Spleen (tissue), 11 donors: ENCODE measurements around the gene HSPB1. TPM values are rescaled to one million over a fixed set of nuclear protein-coding genes. Genes with fewer than 3 reads are reported as not detected.

ENCODE experiments used
- DNase-seq: peaks from one replicate; pipeline ENCODE4 v3.0.0-alpha.2; 2020
- H3K27ac ChIP-seq, 8 donors: fragments of 200-600 bp; sonication (generic) in 7 of 8; 1 replicate in 4 of 8; 2 replicates in 4 of 8; pipeline versions ENCODE4 v1.5.0 to v1.8.0; 2016 to 2021; ENCODE audit warnings: inconsistent platforms in 4 of 8, mild to moderate bottlenecking in 4 of 8, moderate library complexity in 1 of 8
- H3K27me3 ChIP-seq, 7 donors: fragments of 200-600 bp; sonication (generic) in 6 of 7; replicated peaks in 1 of 7; 1 replicate in 4 of 7; 2 replicates in 3 of 7; pipeline versions ENCODE4 v1.5.0 to v1.8.0; 2016 to 2021; ENCODE audit warnings: inconsistent platforms in 3 of 7, mild to moderate bottlenecking in 1 of 7
- H3K36me3 ChIP-seq, 6 donors: fragments of 200-600 bp; sonication (generic) in 5 of 6; 1 replicate in 4 of 6; 2 replicates in 2 of 6; pipeline versions ENCODE4 v1.5.0 to v1.8.0; 2016 to 2021; ENCODE audit warnings: inconsistent platforms in 2 of 6
- H3K4me1 ChIP-seq, 6 donors: fragments of 200-600 bp; sonication (generic) in 5 of 6; 1 replicate in 3 of 6; 2 replicates in 3 of 6; pipeline versions ENCODE4 v1.5.0 to v1.8.0; 2016 to 2021; ENCODE audit warnings: inconsistent platforms in 3 of 6
- H3K4me3 ChIP-seq, 8 donors: fragments of 200-600 bp; sonication (generic) in 7 of 8; 1 replicate in 4 of 8; 2 replicates in 4 of 8; pipeline versions ENCODE4 v1.5.0 to v1.8.0; 2016 to 2021; ENCODE audit warnings: inconsistent platforms in 4 of 8, mild to moderate bottlenecking in 4 of 8, moderate library complexity in 2 of 8
- H3K9me3 ChIP-seq, 8 donors: fragments of 200-600 bp; sonication (generic) in 7 of 8; 1 replicate in 4 of 8; 2 replicates in 4 of 8; pipeline versions ENCODE4 v1.5.0 to v1.8.0; 2016 to 2021; ENCODE audit warnings: inconsistent platforms in 4 of 8
- POLR2A ChIP-seq, 3 donors: fragments of 450-650 bp; IDR thresholded peaks; one replicate each; pipeline ENCODE4 v1.5.1; 2017; ENCODE audit warnings: antibody characterized with exemption in 3 of 3, mild to moderate bottlenecking in 1 of 3
- POLR2AphosphoS5 ChIP-seq, 3 donors: sonication (generic); formaldehyde crosslinking; IDR thresholded peaks; one replicate each; pipeline ENCODE4 v1.5.1; 2017; ENCODE audit warnings: antibody characterized with exemption in 3 of 3
- WGBS, 5 donors: extraction: QIAGEN DNeasy Blood & Tissue Kit in 3 of 5; methylation state at CpG; one replicate each; pipeline versions ENCODE4 v1.1.5 to v1.1.7; 2013 to 2018; 5-methylcytosine and 5-hydroxymethylcytosine counted together
- intact Hi-C: fragments of 100-400 bp; cut with DNase I; formaldehyde crosslinking; loops from one replicate; pipeline ENCODE4 v1.15.0; 2023; ENCODE audit warnings: low total_unique reads
- polyA plus RNA-seq, 3 donors: library from polyadenylated mRNA; stranded (reverse); fragments of 200-250 nt; gene quantifications; one replicate each; pipeline ENCODE4 v1.2.1, GENCODE V29; 2013
- total RNA-seq, 7 donors: library from RNA; depleted of rRNA in 3 of 7; stranded (reverse); fragments of >200 nt in 3 of 7; fragmentation: NEBNext Ultra II Directional in 4 of 7; extraction: Animal tissue kit (Norgen Biotek cat#: 25700) in 4 of 7; gene quantifications; one replicate each; pipeline versions ENCODE4 v1.1.0 to v1.2.1, GENCODE V29; 2016 to 2021
- TF ChIP-seq, protein P1 (sequence below), 11 experiments: fragments of 200-600 bp in 7 of 11; fragments of 450-650 bp in 4 of 11; sonication (generic) in 4 of 11; IDR thresholded peaks in 8 of 11; conservative IDR thresholded peaks in 3 of 11; 1 replicate in 7 of 11; 2 replicates in 4 of 11; pipeline versions ENCODE4 v1.4.0 to v1.8.0; 2016 to 2021; ENCODE audit warnings: antibody characterized with exemption in 11 of 11, inconsistent platforms in 4 of 11, mild to moderate bottlenecking in 1 of 11
- donor health status: healthy with polysubstance abuse.
- donor health status: DM: no; HTN: no; CAD: no; lungs with moderate emphysema.
- donor health status: DM: no; HTN: no; CAD: no.
- donor health status: Bipolar disorder and iron deficiency.
- donor health status: healthy.
- donor health status: DM: no; HTN: no; CAD: no.
- donor health status: DM: yes; HTN: yes; CAD: no.

The HSPB1 gene
- total and polyA plus RNA-seq, 10 donors: 56.5 to 227 (median 137) TPM

DNA sequence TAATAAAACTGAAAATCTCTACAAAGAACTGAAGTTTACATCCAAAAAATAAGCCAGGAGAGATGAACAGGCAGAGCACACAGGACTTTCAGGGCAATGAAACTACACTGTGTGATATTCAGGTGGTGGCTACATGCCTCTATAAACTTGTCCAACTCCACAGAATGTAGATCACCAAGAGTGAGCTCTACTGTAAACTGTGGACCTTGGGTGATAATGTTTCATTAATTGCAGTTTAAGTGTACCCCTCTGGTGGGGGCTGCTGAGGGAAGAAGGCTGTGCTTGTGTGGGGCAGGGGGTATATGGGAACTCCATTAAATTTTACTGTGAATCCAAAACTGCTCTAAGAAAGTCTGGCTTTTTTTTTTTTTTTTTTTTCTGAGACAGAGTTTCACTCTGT lies 33.6 kb downstream of the HSPB1 start:
- H3K27ac ChIP-seq: no peak overlapping the region
- no peak overlapping the region for H3K4me3 ChIP-seq
- H3K27me3 ChIP-seq: no peaks in the 10 kb centered on the region
- TF ChIP-seq, protein P1, sequence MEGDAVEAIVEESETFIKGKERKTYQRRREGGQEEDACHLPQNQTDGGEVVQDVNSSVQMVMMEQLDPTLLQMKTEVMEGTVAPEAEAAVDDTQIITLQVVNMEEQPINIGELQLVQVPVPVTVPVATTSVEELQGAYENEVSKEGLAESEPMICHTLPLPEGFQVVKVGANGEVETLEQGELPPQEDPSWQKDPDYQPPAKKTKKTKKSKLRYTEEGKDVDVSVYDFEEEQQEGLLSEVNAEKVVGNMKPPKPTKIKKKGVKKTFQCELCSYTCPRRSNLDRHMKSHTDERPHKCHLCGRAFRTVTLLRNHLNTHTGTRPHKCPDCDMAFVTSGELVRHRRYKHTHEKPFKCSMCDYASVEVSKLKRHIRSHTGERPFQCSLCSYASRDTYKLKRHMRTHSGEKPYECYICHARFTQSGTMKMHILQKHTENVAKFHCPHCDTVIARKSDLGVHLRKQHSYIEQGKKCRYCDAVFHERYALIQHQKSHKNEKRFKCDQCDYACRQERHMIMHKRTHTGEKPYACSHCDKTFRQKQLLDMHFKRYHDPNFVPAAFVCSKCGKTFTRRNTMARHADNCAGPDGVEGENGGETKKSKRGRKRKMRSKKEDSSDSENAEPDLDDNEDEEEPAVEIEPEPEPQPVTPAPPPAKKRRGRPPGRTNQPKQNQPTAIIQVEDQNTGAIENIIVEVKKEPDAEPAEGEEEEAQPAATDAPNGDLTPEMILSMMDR (IDR thresholded peaks at IDR 0.05 in 8 of 11, conservative IDR thresholded peaks at IDR 0.05 in 3 of 11): no peak
- TF ChIP-seq POLR2A (IDR thresholded peaks at IDR 0.05) (no peak), POLR2AphosphoS5 (IDR thresholded peaks at IDR 0.05) (no peak)
- peaks cover 0 to 59% (median 0%) of the 10 kb centered on the region in 6 donors for H3K36me3 ChIP-seq
- intact Hi-C loops: no loop called here
- DNase-seq: no peak
- peaks cover 29 to 96% (median 61%) of the 10 kb centered on the region in 6 donors for H3K4me1 ChIP-seq
- no peaks in the 10 kb centered on the region for H3K9me3 ChIP-seq

DNA sequence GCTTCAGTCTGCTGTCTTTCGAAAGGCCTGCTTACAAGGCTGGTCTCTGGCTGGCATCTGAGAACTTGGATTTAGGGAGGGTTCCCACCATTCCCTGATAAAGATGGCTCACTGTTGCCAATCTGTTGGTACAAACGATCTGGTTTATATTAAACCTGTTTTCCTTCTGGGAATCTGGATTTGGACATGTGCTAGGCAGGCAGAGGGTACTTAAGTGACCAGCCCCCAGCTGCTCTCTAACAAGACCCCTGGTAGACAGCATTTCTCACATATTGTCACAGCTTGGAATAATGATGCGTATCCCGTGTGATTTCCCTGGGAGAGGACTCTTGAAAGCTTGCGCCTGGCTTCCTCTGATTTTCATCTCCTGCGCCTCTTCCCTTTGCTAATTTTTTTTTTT lies 34.7 kb downstream of the HSPB1 start:
- intact Hi-C loops: no loop called here
- H3K36me3 ChIP-seq: peaks cover 0 to 63% (median 0%) of the 10 kb centered on the region in 6 donors
- DNase-seq: no peak
- no peaks in the 10 kb centered on the region for H3K9me3 ChIP-seq
- TF ChIP-seq POLR2AphosphoS5 (IDR thresholded peaks at IDR 0.05) (no peak), POLR2A (IDR thresholded peaks at IDR 0.05) (no peak)
- TF ChIP-seq, protein P1 (IDR thresholded peaks at IDR 0.05 in 8 of 11, conservative IDR thresholded peaks at IDR 0.05 in 3 of 11): no peak
- H3K27ac ChIP-seq: peak overlapping the region in 2 of 8 donors; percentile 36 to 45
- WGBS, 5 donors: 79 to 91% (median 86%) methylated on average over 6 of the region's 6 CpGs
- peaks cover 29 to 96% (median 64%) of the 10 kb centered on the region in 6 donors for H3K4me1 ChIP-seq
- H3K4me3 ChIP-seq: no peak overlapping the region
- no peaks in the 10 kb centered on the region for H3K27me3 ChIP-seq

DNA sequence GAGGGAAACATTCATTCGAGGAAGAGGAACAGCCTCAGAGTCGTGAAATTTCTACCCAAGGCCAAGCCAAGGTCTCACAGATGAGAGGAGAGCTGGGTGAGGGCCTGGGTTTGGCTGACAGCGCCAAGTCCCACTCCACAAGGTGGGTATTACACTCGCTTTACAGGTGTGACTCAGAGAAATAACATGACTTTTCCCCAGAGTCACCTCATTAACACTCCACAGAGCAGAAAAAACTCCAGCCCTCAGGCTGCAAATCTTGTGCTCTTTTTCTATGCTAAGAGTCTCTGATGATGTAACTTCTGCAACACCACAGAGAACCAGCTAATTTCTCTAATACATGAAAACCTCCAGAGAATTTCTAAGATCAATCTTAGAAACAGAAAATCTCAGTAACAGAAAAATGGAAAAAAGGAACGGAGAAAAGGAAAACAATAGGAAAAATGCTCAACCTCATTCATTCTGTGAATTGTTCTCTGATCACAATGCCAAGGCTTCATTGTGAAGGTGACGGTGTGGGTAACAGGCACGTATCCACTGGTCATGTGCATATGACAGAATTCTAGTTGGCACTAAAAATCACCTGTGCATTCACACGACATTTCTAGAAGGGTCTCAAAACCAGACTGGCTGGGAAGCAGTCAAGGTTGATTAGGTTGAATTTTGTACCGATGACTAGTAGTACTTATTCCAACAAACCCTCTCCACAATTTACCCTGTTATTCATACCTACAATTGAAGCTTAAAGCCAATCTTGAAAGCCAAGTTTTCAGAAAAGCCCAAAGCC lies 36.0 kb downstream of the HSPB1 start:
- peak overlapping the region in 5 of 8 donors; percentile 17 to 53 (median 27) for H3K27ac ChIP-seq
- H3K4me3 ChIP-seq: no peak overlapping the region
- intact Hi-C loops: no loop called here
- WGBS, 5 donors: 59 to 74% (median 61%) methylated on average over 9 of the region's 9 CpGs
- H3K36me3 ChIP-seq: peaks cover 0 to 77% (median 5%) of the 10 kb centered on the region in 6 donors
- no peaks in the 10 kb centered on the region for H3K27me3 ChIP-seq
- TF ChIP-seq POLR2A (IDR thresholded peaks at IDR 0.05) (no peak), POLR2AphosphoS5 (IDR thresholded peaks at IDR 0.05) (no peak)
- TF ChIP-seq, protein P1 (IDR thresholded peaks at IDR 0.05 in 8 of 11, conservative IDR thresholded peaks at IDR 0.05 in 3 of 11): no peak
- DNase-seq: no peak
- peaks cover 18 to 96% (median 58%) of the 10 kb centered on the region in 6 donors for H3K4me1 ChIP-seq
- no peaks in the 10 kb centered on the region for H3K9me3 ChIP-seq

DNA sequence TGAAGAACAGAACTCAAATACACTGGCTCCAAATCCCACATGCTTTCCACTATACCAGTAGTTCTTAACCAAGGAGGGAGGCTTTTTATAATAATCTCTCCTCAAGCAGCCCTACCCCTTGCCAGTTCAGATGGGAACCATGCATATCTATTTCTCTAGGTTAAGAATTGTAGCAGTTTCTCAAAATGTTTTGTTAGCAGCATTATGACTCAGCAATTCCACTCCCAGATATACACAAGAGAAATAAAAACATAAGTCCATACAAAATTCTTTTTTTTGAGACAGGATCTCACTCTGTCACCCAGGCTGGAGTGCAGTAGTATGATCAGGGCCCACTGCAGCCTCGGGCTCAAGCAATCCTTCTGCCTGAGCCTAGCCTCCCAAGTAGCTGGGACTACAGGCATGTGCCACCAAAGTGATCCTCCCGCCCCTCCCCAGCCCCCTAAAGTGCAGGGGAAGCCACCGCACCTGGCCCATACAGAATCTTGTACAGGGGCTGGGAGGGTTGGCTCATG lies 38.2 kb downstream of the HSPB1 start:
- H3K36me3 ChIP-seq: peaks cover 0 to 91% (median 23%) of the 10 kb centered on the region in 6 donors
- H3K27me3 ChIP-seq: no peaks in the 10 kb centered on the region
- H3K4me1 ChIP-seq: peaks cover 12 to 90% (median 46%) of the 10 kb centered on the region in 6 donors
- H3K27ac ChIP-seq: peak overlapping the region in 3 of 8 donors; percentile 36 to 50 (median 44)
- H3K4me3 ChIP-seq: no peak overlapping the region
- TF ChIP-seq, protein P1 (IDR thresholded peaks at IDR 0.05 in 8 of 11, conservative IDR thresholded peaks at IDR 0.05 in 3 of 11): no peak
- TF ChIP-seq POLR2A (IDR thresholded peaks at IDR 0.05) (no peak), POLR2AphosphoS5 (IDR thresholded peaks at IDR 0.05) (peak in 1 of 3 donors; percentile 11)
- no peaks in the 10 kb centered on the region for H3K9me3 ChIP-seq
- intact Hi-C loops: no loop called here
- WGBS, 5 donors: 61 to 92% (median 77%) methylated on average over 3 of the region's 3 CpGs
- DNase-seq: no peak
